SK-N-MC (cell line): ENCODE measurements around the gene TAS2R46.

Experiments used
- DNase-seq: peaks from one replicate; pipeline ENCODE4 v3.0.0-alpha.2; 2011; ENCODE audit warnings: low read depth, low spot score
- H3K27ac ChIP-seq: fragments of 200-600 bp; sonication (generic); 2 replicates; pipeline ENCODE4 v1.5.1; 2016; ENCODE audit warnings: mixed run types
- H3K36me3 ChIP-seq: fragments of 200-600 bp; sonication (generic); 2 replicates; pipeline ENCODE4 v1.6.1; 2017; ENCODE audit warnings: antibody characterized with exemption, low read length, mixed read lengths; ENCODE audit not compliant: insufficient read depth
- H3K4me3 ChIP-seq: fragments of 200-600 bp; sonication (generic); 2 replicates; pipeline ENCODE4 v1.5.1; 2016
- H3K9ac ChIP-seq: fragments of 200-600 bp; sonication (generic); 2 replicates; pipeline ENCODE4 v1.8.0; 2017; ENCODE audit warnings: mixed run types, mixed read lengths; ENCODE audit not compliant: insufficient read length
- H3K9me3 ChIP-seq: fragments of 200-600 bp; sonication (generic); 2 replicates; pipeline ENCODE4 v1.6.1; 2017; ENCODE audit warnings: low read depth, mild to moderate bottlenecking, antibody characterized with exemption, low read length, moderate library complexity, mixed read lengths
- EZH2 ChIP-seq: fragments of 200-600 bp; sonication (generic); IDR thresholded peaks from one replicate; pipeline ENCODE4 v1.6.1; 2017; ENCODE audit warnings: antibody characterized with exemption
- FOXP2 ChIP-seq: optimal IDR thresholded peaks from 2 replicates; pipeline ENCODE3; 2011; ENCODE audit warnings: mild to moderate bottlenecking, moderate library complexity; ENCODE audit not compliant: insufficient read depth; ENCODE audit errors: extremely low read length, control extremely low read depth
- POLR2AphosphoS5 ChIP-seq: IDR thresholded peaks from 2 replicates; pipeline ENCODE4 v1.6.1; 2012; ENCODE audit warnings: mild to moderate bottlenecking, low read depth, low read length, borderline replicate concordance

Gene TAS2R46

GRCh38 chr12:11085419-11085818, 23.3 kb upstream of the TAS2R46 start:
- no peak for DNase-seq

DNA sequence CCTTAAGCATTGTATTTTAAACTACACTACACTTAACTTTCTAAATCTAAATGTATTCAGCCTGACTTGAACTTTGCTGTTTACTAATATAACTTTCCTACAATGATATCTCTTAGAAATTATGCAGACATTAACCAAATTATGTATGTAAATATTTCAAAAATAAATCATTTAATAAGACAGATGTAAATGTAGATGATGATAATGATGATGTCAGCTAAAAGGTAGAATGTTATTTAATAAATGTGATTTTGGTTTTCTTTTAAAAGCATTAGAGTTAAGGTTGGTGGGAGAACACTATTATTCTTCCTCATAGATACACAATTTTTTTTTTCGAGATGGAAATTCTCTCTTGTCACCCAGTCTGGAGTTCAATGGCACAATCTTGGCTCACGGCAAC, 19.9 kb upstream of the TAS2R46 start:
- H3K27ac ChIP-seq, result no peak overlapping the region
- DNase-seq, result no peak
- TF ChIP-seq POLR2AphosphoS5, result no peak
- no peak for TF ChIP-seq FOXP2
- TF ChIP-seq EZH2, result no peak
- no peak overlapping the region for H3K4me3 ChIP-seq
- H3K36me3 ChIP-seq, result peaks cover 3% of the 10 kb centered on the region; the same call in 1 of the 2 replicates
- H3K9ac ChIP-seq, result no peak overlapping the region
- H3K9me3 ChIP-seq, result peaks cover 4% of the 10 kb centered on the region; the same call in 1 of the 2 replicates

More at GRCh38 chr12:11085419-11085818, 23.3 kb upstream of the TAS2R46 start:
- Histone ChIP-seq H3K9ac (no peak overlapping the region), H3K9me3 (peaks cover 4% of the 10 kb centered on the region; the same call in 1 of the 2 replicates), H3K4me3 (no peak overlapping the region), H3K27ac (no peak overlapping the region), H3K36me3 (peaks cover 5% of the 10 kb centered on the region; the same call in 1 of the 2 replicates)
- TF ChIP-seq EZH2 (no peak), FOXP2 (no peak), POLR2AphosphoS5 (no peak)

DNA sequence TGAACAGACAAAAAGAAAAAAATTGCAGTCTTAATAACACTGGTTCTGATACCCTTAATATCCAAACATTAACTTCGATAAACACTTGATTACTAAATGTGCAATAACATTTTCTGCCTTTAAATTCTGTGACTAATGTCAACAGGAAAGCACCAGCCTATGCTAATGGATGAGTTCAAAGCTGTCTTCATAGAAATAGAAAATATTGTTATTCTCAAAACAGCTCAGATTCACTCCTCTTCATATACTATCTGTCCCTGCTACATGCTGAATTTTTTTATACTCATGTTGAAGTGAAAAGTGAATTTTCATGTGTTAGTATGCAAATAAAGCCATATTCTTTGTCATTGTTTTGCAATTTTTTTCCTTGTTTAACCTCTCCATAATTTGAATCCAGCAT, 16.2 kb upstream of the TAS2R46 start:
- Histone ChIP-seq H3K9me3 (peaks cover 4% of the 10 kb centered on the region; the same call in 1 of the 2 replicates), H3K36me3 (no peaks in the 10 kb centered on the region), H3K27ac (no peak overlapping the region), H3K9ac (no peak overlapping the region), H3K4me3 (no peak overlapping the region)
- DNase-seq, result no peak
- TF ChIP-seq EZH2 (no peak), FOXP2 (no peak), POLR2AphosphoS5 (no peak)

- no peak for DNase-seq
- no peaks in the 10 kb centered on the region for H3K36me3 ChIP-seq
- no peak overlapping the region for H3K27ac ChIP-seq
- no peak overlapping the region for H3K4me3 ChIP-seq
- no peak for TF ChIP-seq POLR2AphosphoS5
- no peak for TF ChIP-seq FOXP2
- TF ChIP-seq EZH2, result no peak
- no peak overlapping the region for H3K9ac ChIP-seq
- no peaks in the 10 kb centered on the region for H3K9me3 ChIP-seq
These were observed 13.5 kb upstream of the TAS2R46 start for GRCh38 chr12:11075642-11076041.

- no peak for DNase-seq
- H3K9ac ChIP-seq, result no peak overlapping the region
- H3K9me3 ChIP-seq, result no peaks in the 10 kb centered on the region
- H3K36me3 ChIP-seq, result no peaks in the 10 kb centered on the region
- H3K4me3 ChIP-seq, result no peak overlapping the region
- H3K27ac ChIP-seq, result no peak overlapping the region
- TF ChIP-seq POLR2AphosphoS5, result no peak
- TF ChIP-seq FOXP2, result no peak
- no peak for TF ChIP-seq EZH2
These were observed 9.3 kb upstream of the TAS2R46 start for GRCh38 chr12:11071414-11071813.

GRCh38 chr12:11070999-11071398, 8.9 kb upstream of the TAS2R46 start:
- Histone ChIP-seq H3K27ac (no peak overlapping the region), H3K36me3 (no peaks in the 10 kb centered on the region), H3K9me3 (no peaks in the 10 kb centered on the region), H3K4me3 (no peak overlapping the region), H3K9ac (no peak overlapping the region)
- no peak for DNase-seq
- no peak for TF ChIP-seq FOXP2

GRCh38 chr12:11069854-11070365, 7.8 kb upstream of the TAS2R46 start:
- Histone ChIP-seq H3K9ac (no peak overlapping the region), H3K4me3 (no peak overlapping the region), H3K9me3 (no peaks in the 10 kb centered on the region), H3K36me3 (no peaks in the 10 kb centered on the region), H3K27ac (no peak overlapping the region)
- TF ChIP-seq EZH2, result no peak
- no peak for TF ChIP-seq FOXP2
- no peak for TF ChIP-seq POLR2AphosphoS5
- no peak for DNase-seq

GRCh38 chr12:11067514-11067913, 5.4 kb upstream of the TAS2R46 start:
- DNase-seq, result no peak
- Histone ChIP-seq H3K9ac (no peak overlapping the region), H3K27ac (no peak overlapping the region), H3K9me3 (no peaks in the 10 kb centered on the region), H3K4me3 (no peak overlapping the region), H3K36me3 (no peaks in the 10 kb centered on the region)
- no peak for TF ChIP-seq POLR2AphosphoS5
- TF ChIP-seq EZH2, result no peak
- TF ChIP-seq FOXP2, result no peak

GRCh38 chr12:11059784-11060183, 2.3 kb downstream of the TAS2R46 start:
- no peak for DNase-seq
- Histone ChIP-seq H3K9ac (no peak overlapping the region), H3K27ac (no peak overlapping the region), H3K36me3 (no peaks in the 10 kb centered on the region), H3K9me3 (no peaks in the 10 kb centered on the region), H3K4me3 (no peak overlapping the region)
- TF ChIP-seq FOXP2, result no peak
- no peak for TF ChIP-seq EZH2
- no peak for TF ChIP-seq POLR2AphosphoS5
